Keratinocyte (primary cell): ENCODE measurements around the gene MN1.

ENCODE experiments used
- CTCF ChIP-seq, 3 experiments: IDR thresholded peaks in 1 of 3; conservative IDR thresholded peaks in 1 of 3; optimal IDR thresholded peaks in 1 of 3; 2 replicates in 2 of 3; 3 replicates in 1 of 3; pipeline versions ENCODE3 to v1.5.1; 2011; ENCODE audit warnings: low read length in 3 of 3, mild to moderate bottlenecking in 3 of 3, moderate library complexity in 2 of 3, control low read depth in 1 of 3, inconsistent platforms in 1 of 3; ENCODE audit not compliant: insufficient read depth in 2 of 3; ENCODE audit errors: extremely low read depth in 1 of 3
- EZH2 ChIP-seq: IDR thresholded peaks from one replicate; pipeline ENCODE4 v1.6.1; 2012; ENCODE audit warnings: inconsistent platforms, mild to moderate bottlenecking, low read length, moderate library complexity

GRCh38 chr22:27808451-27809225, 7.1 kb upstream of the MN1 start:
- TF ChIP-seq EZH2 (no peak), CTCF (optimal IDR thresholded peaks at IDR 0.05 in 1 of 3, IDR thresholded peaks at IDR 0.05 in 1 of 3, conservative IDR thresholded peaks at IDR 0.05 in 1 of 3; ENCODE audit: extremely low read depth in 1 of 3, insufficient read depth in 2 of 3, low read length in 3 of 3) (no peak)
